Activated CD4-positive, alpha-beta T cell treated with anti-CD3 and anti-CD28 coated beads, Interleukin-2, amount 50 U/mL, for 4 hours (primary cell): Measurements from ENCODE around the gene ADAMTS6.
"Not testable (repeated sequence)": the region's sequence is repeated elsewhere in the genome, so short reads cannot be mapped to it uniquely, and the experiment has no call there.

Source experiments
- DNase-seq, 2 experiments: peaks; one replicate each; pipeline ENCODE4 v3.0.0-alpha.2; 2020

Gene ADAMTS6

GRCh38 chr5:65481635-65482295 lies at the start of gene ADAMTS6:
Gene ADAMTS6 (minus strand): TSS chr5:65481920. CDS start chr5:65473673, 8,247 bp downstream.
- DNase-seq = peak; percentile 72 to 73

GRCh38 chr5:65530904-65531303 lies 49.2 kb upstream of the ADAMTS6 start:
- no peak for DNase-seq

- no peak for DNase-seq
Observed at GRCh38 chr5:65525726-65526125, 44.0 kb upstream of the ADAMTS6 start.

- DNase-seq = no peak
Observed at GRCh38 chr5:65512170-65512937, 30.6 kb upstream of the ADAMTS6 start.

- no peak for DNase-seq
Observed at GRCh38 chr5:65508978-65509377, 27.3 kb upstream of the ADAMTS6 start.

- DNase-seq = no peak
Observed at GRCh38 chr5:65506961-65507360, 25.2 kb upstream of the ADAMTS6 start.

- no peak for DNase-seq
Observed at GRCh38 chr5:65489119-65489518, 7.4 kb upstream of the ADAMTS6 start.

- DNase-seq = not testable (repeated sequence)
Observed at GRCh38 chr5:65488038-65488687, 6.4 kb upstream of the ADAMTS6 start.

GRCh38 chr5:65486803-65487202 lies 5.1 kb upstream of the ADAMTS6 start:
- DNase-seq = not testable (repeated sequence)

- no peak for DNase-seq
Observed at GRCh38 chr5:65485405-65485804, 3.7 kb upstream of the ADAMTS6 start.

GRCh38 chr5:65483546-65484346 lies 2.0 kb upstream of the ADAMTS6 start:
- no peak for DNase-seq

GRCh38 chr5:65482736-65483545 lies 1.2 kb upstream of the ADAMTS6 start:
- no peak for DNase-seq

- no peak for DNase-seq
Observed at GRCh38 chr5:65482296-65482735, 596 bp upstream of the ADAMTS6 start.

- DNase-seq = no peak
Observed at GRCh38 chr5:65481171-65481581, 544 bp downstream of the ADAMTS6 start.

- DNase-seq = peak in 1 of 2 experiments; percentile 12
Observed at GRCh38 chr5:65480306-65480865, 1.3 kb downstream of the ADAMTS6 start.

- no peak for DNase-seq
Observed at GRCh38 chr5:65479527-65479926, 2.2 kb downstream of the ADAMTS6 start.

- DNase-seq = no peak
Observed at GRCh38 chr5:65478336-65478735, 3.4 kb downstream of the ADAMTS6 start.

GRCh38 chr5:65475895-65476294 lies 5.8 kb downstream of the ADAMTS6 start:
- no peak for DNase-seq

- no peak for DNase-seq
Observed at GRCh38 chr5:65475336-65475735, 6.4 kb downstream of the ADAMTS6 start.

- no peak for DNase-seq
Observed at GRCh38 chr5:65474130-65474711, 7.5 kb downstream of the ADAMTS6 start.

- DNase-seq = no peak
Observed at GRCh38 chr5:65468633-65469032, 13.1 kb downstream of the ADAMTS6 start.
